Measurements from ENCODE around the gene SUSD1.

DNA sequence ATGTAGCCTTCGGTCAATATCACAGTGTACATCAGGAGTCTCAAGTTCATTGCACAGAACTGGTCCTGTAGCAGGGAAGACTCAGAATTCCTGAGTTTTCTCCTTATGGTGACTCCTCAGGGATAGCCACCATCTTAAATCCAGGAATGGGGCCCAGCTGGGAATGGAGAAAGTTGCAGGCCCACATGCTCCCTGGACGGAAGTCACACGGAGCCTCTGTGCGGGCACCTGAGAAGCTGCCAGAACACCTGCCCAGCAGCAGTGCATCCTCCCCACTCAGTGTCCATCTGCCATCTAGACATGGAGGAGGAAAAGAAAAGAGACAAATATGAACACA is 133.9 kb downstream of the SUSD1 start:
- TF ChIP-seq, protein P1, sequence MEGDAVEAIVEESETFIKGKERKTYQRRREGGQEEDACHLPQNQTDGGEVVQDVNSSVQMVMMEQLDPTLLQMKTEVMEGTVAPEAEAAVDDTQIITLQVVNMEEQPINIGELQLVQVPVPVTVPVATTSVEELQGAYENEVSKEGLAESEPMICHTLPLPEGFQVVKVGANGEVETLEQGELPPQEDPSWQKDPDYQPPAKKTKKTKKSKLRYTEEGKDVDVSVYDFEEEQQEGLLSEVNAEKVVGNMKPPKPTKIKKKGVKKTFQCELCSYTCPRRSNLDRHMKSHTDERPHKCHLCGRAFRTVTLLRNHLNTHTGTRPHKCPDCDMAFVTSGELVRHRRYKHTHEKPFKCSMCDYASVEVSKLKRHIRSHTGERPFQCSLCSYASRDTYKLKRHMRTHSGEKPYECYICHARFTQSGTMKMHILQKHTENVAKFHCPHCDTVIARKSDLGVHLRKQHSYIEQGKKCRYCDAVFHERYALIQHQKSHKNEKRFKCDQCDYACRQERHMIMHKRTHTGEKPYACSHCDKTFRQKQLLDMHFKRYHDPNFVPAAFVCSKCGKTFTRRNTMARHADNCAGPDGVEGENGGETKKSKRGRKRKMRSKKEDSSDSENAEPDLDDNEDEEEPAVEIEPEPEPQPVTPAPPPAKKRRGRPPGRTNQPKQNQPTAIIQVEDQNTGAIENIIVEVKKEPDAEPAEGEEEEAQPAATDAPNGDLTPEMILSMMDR (IDR thresholded peaks at IDR 0.05; ENCODE audit: insufficient read depth, low read depth, low read length): no peak
- no peak for TF ChIP-seq EZH2 (IDR thresholded peaks at IDR 0.05; ENCODE audit: insufficient read depth, low read length)
